HUES64 (cell line): Measurements from ENCODE around the gene SEC24C.

ENCODE experiments used
- H3K27ac ChIP-seq: 2 replicates; pipeline ENCODE4 v1.7.0; 2013; ENCODE audit warnings: low read depth, low read length, inconsistent platforms
- H3K27me3 ChIP-seq: 2 replicates; pipeline ENCODE4 v1.6.1; 2013; ENCODE audit warnings: mild to moderate bottlenecking, low read length; ENCODE audit not compliant: insufficient read depth
- H3K36me3 ChIP-seq: 2 replicates; pipeline ENCODE4 v1.6.1; 2013; ENCODE audit warnings: mild to moderate bottlenecking, low read length; ENCODE audit not compliant: insufficient read depth
- H3K4me1 ChIP-seq: 2 replicates; pipeline ENCODE4 v1.6.1; 2013; ENCODE audit warnings: mild to moderate bottlenecking, low read length, moderate library complexity; ENCODE audit not compliant: insufficient read depth
- H3K4me3 ChIP-seq: 2 replicates; pipeline ENCODE4 v1.5.1; 2013; ENCODE audit warnings: mild to moderate bottlenecking, low read length, moderate library complexity
- H3K9ac ChIP-seq: 2 replicates; pipeline ENCODE4 v1.6.1; 2013; ENCODE audit warnings: mild to moderate bottlenecking, low read depth, low read length
- H3K9me3 ChIP-seq: 2 replicates; pipeline ENCODE4 v1.6.1; 2013; ENCODE audit warnings: low read depth, low read length; ENCODE audit not compliant: insufficient read depth
- WGBS: fragments of 150-250, 120-280 bp; methylation state at CpG from one replicate; pipeline ENCODE4 v1.1.7; 2013; ENCODE audit warnings: missing lambda C conversion rate; 5-methylcytosine and 5-hydroxymethylcytosine counted together

The SEC24C gene

DNA sequence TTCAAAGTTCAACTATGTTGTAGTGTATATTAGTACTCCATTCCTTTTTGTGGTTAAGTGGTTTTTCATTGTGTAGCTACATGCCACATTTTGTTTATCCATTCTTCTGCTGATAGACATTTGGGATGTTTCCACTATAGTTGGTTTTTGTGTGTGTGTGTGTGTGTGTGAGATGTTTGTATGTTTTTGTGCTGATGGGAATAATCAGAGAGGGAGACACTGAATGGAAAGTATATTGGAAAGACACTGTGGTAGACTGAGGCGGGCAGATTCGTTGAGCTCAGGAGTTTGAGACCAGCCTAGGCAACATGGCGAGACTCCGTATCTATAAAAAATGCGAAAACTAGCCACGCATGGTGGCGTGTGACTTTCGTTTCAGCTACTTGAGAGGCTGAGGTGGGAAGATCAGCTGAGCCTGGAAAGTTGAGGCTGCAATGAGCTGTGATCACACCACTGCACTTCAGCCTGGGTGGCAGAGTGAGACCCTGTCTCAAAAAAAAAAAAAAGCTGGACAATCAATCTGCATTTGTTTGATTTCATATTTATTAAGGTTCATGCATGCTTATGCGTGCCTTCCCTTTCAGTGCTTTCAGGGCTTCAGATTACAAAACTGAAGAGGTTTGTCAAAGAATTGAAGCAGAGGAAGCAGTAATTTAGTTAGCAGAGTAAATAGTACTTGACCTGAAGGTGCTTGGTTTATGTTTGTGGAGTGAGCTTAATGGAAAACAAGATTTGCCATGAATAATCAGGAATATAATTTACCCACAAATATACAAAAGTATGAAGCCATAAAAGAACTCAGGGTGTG is 14.7 kb downstream of the SEC24C start:
- WGBS, result 93% methylated on average over 9 of the region's 9 CpGs
- no peak overlapping the region for H3K27ac ChIP-seq
- H3K27me3 ChIP-seq, result no peaks in the 10 kb centered on the region
- H3K4me3 ChIP-seq, result no peak overlapping the region
- H3K9ac ChIP-seq, result no peak overlapping the region
- no peaks in the 10 kb centered on the region for H3K4me1 ChIP-seq
- H3K9me3 ChIP-seq, result no peaks in the 10 kb centered on the region
- H3K36me3 ChIP-seq, result peaks cover 67% of the 10 kb centered on the region

DNA sequence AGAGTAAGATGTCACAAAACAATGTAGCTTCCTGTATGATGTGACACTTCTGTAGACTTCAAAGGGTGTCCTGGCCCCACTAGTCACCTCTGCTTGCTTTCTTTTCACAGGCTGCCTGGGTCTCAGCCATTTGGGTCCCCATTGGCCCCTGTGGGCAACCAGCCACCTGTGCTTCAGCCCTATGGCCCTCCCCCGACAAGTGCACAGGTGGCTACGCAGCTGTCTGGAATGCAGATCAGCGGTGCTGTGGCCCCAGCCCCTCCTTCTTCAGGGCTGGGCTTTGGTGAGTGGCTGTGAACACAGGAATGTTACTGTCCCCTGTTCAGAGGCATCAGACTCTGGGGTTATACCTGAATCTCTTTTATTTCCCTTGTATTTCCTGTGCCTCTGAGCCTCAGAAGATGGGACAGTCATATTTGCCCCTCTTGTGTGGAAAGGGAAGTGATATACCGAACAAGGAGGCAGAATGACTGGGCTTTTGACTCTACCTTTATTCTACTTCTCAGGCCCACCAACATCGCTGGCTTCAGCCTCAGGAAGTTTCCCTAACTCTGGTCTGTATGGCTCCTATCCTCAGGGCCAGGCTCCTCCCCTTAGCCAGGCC is 15.4 kb downstream of the SEC24C start:
- Histone ChIP-seq H3K27me3 (no peaks in the 10 kb centered on the region), H3K9me3 (no peaks in the 10 kb centered on the region), H3K36me3 (peaks cover 67% of the 10 kb centered on the region), H3K4me1 (no peaks in the 10 kb centered on the region), H3K4me3 (no peak overlapping the region), H3K9ac (no peak overlapping the region), H3K27ac (no peak overlapping the region)
- WGBS, result 92% methylated on average over 5 of the region's 5 CpGs

DNA sequence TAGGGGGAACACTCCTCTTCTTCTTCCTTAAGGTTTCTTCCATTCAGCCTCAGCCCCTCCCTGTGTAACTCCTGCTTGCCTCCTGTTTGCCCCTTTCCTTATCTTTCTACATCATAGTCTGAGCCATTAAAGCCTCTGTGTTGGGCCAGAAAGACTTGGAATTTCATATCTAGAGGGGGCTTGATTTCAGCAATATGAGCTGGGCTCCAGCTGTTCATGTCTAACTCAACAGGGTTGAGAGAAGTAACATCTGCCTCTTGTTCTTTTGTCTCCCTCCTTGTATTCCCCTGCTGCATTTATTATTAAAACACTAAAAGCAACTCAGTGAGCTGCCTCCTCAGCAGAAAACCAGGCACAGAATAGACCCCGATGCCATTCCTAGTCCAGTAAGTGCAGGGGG is 17.6 kb downstream of the SEC24C start:
- no peak overlapping the region for H3K27ac ChIP-seq
- H3K4me3 ChIP-seq, result no peak overlapping the region
- no peak overlapping the region for H3K9ac ChIP-seq
- no peaks in the 10 kb centered on the region for H3K27me3 ChIP-seq
- 100% methylated on average over 1 of the region's 1 CpG for WGBS
- H3K9me3 ChIP-seq, result no peaks in the 10 kb centered on the region
- H3K36me3 ChIP-seq, result peaks cover 82% of the 10 kb centered on the region
- no peaks in the 10 kb centered on the region for H3K4me1 ChIP-seq

DNA sequence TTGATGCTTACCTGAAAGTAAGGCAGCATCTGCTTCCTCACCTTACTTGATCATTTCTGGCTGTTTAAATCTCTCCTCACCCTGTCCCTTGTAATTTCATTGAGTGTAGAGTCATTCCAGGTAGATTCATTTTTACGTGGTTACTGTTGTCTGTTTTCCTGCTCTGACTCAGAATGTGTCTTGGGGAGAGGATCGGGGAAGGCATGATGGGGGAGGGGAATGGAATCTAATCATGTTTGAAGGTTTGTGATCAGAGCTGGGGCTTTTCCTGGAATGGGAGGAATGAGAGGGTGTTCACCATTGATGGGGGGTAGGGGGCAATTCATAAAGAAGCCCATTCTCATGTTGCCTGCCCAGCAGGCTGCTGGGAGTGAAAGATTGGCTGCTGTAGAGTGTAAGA is 18.7 kb downstream of the SEC24C start:
- H3K27me3 ChIP-seq, result no peaks in the 10 kb centered on the region
- H3K36me3 ChIP-seq, result peaks cover 90% of the 10 kb centered on the region
- 89% methylated on average over 2 of the region's 2 CpGs for WGBS
- no peak overlapping the region for H3K9ac ChIP-seq
- no peaks in the 10 kb centered on the region for H3K9me3 ChIP-seq
- no peaks in the 10 kb centered on the region for H3K4me1 ChIP-seq
- no peak overlapping the region for H3K4me3 ChIP-seq
- H3K27ac ChIP-seq, result no peak overlapping the region

DNA sequence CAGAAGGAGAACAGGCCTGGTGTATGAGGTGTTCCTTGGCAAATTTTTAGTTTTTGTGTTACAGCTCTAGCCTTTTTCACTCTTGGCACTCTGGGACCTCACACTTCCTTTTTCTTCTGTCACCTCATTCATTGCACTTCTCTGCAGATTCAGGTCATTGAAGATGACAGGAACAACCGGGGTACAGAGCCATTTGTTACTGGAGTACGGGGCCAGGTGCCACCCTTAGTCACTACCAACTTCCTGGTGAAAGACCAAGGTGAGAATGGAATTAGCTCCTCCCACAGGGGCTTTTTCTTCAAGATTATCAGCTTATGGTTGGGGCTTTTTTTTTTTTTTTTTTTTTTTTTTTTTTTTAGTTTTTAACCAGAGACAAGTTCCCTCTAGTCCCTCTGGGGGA is 19.2 kb downstream of the SEC24C start:
- no peaks in the 10 kb centered on the region for H3K27me3 ChIP-seq
- WGBS, result 95% methylated on average over 2 of the region's 2 CpGs
- no peak overlapping the region for H3K27ac ChIP-seq
- no peak overlapping the region for H3K4me3 ChIP-seq
- peaks cover 92% of the 10 kb centered on the region for H3K36me3 ChIP-seq
- no peak overlapping the region for H3K9ac ChIP-seq
- H3K9me3 ChIP-seq, result no peaks in the 10 kb centered on the region
- no peaks in the 10 kb centered on the region for H3K4me1 ChIP-seq

DNA sequence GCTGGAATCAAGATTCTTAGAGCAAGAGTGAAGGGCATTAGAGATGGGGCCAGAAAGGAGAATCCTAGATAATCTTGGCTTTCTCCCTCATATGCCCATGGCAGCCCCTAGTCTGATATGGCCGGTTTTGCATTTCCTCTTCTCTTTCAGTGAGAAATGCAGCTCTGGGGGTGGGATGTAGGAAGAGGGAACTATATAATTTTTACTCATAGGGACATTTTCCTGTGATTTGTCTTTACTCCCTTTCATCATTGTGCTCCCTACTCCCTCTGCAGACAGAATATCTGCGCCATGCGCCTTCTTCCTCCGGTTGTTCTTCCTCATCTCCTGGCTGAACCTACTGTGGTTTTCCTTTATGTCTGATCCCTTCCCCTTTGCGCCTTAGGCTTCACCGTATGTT is 20.9 kb downstream of the SEC24C start:
- Histone ChIP-seq H3K27ac (no peak overlapping the region), H3K36me3 (peaks cover 92% of the 10 kb centered on the region), H3K4me3 (no peak overlapping the region), H3K9ac (no peak overlapping the region), H3K9me3 (no peaks in the 10 kb centered on the region), H3K27me3 (no peaks in the 10 kb centered on the region), H3K4me1 (no peaks in the 10 kb centered on the region)
- 95% methylated on average over 5 of the region's 6 CpGs for WGBS

DNA sequence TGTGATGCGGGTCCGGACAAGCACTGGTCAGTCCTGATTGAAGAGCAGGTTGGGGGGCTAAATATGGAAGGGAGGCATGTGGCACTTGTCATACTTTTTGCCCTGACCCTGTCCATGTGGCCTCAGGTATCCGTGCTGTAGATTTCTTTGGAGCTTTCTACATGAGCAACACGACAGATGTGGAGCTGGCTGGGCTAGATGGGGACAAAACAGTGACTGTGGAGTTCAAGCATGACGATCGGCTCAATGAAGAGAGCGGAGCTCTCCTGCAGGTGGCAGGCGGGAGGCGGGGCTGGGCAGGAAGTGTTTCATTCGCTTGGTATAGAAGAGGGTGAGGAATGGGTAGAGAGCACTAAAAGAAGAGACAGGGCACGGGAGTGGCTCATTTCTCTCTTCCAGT is 24.7 kb downstream of the SEC24C start:
- WGBS, result 86% methylated on average over 11 of the region's 11 CpGs
- Histone ChIP-seq H3K36me3 (peaks cover 68% of the 10 kb centered on the region), H3K27ac (no peak overlapping the region), H3K4me1 (peaks cover 4% of the 10 kb centered on the region; the same call in 1 of the 2 replicates), H3K27me3 (no peaks in the 10 kb centered on the region), H3K9ac (no peak overlapping the region), H3K4me3 (no peak overlapping the region), H3K9me3 (no peaks in the 10 kb centered on the region)

DNA sequence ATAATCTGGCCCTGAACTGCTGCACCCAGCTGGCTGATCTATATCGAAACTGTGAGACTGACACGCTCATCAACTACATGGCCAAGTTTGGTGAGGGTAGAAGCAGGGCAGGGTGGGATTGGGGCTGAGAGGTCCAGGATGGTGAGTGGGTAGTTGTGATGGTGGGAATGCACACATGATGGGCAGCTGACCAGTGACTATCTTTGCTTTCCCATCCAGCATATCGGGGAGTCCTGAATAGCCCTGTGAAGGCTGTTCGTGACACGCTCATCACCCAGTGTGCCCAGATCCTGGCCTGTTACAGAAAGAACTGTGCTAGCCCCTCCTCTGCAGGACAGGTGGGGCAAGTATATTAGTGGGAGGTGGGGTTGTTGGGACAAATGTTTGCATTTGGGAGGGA is 25.2 kb downstream of the SEC24C start:
- Histone ChIP-seq H3K4me1 (peaks cover 4% of the 10 kb centered on the region; the same call in 1 of the 2 replicates), H3K4me3 (no peak overlapping the region), H3K27ac (no peak overlapping the region), H3K9ac (no peak overlapping the region), H3K36me3 (peaks cover 65% of the 10 kb centered on the region), H3K27me3 (no peaks in the 10 kb centered on the region), H3K9me3 (no peaks in the 10 kb centered on the region)
- 98% methylated on average over 5 of the region's 5 CpGs for whole genome bisulfite sequencing

DNA sequence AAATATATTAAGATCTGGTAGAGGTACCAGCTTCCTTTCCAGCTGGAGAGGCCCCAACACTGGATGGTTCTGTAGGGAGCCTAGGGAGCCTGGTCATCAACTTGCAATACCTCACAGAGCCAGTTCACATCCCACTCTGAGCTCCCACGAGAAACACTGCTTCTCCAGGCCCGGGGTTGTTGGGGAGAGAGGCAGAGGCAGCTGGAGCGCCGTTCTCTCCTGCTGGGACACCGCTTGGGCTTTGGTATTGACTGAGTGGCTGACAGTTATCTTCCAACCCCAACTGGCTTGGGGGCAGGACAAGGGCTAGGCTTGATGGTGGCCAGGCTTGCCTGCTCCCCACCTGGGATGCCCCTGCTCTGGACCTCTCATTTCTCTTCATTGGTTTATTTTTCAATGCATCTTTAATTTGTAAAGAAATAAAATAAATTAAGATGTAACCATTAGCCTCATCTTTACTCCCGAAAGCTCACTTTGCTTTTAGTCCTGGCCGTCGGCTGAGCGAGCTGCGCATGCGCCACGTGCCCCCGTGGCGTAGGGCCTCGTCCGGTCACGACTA is 27.6 kb downstream of the SEC24C start:
- Histone ChIP-seq H3K27ac (peak overlapping the region; percentile 86), H3K9me3 (no peaks in the 10 kb centered on the region), H3K36me3 (peaks cover 63% of the 10 kb centered on the region), H3K4me3 (peak overlapping the region; percentile 78), H3K4me1 (peaks cover 13% of the 10 kb centered on the region), H3K27me3 (no peaks in the 10 kb centered on the region), H3K9ac (peak overlapping the region; percentile 87)
- 16% methylated on average over 17 of the region's 17 CpGs for WGBS

DNA sequence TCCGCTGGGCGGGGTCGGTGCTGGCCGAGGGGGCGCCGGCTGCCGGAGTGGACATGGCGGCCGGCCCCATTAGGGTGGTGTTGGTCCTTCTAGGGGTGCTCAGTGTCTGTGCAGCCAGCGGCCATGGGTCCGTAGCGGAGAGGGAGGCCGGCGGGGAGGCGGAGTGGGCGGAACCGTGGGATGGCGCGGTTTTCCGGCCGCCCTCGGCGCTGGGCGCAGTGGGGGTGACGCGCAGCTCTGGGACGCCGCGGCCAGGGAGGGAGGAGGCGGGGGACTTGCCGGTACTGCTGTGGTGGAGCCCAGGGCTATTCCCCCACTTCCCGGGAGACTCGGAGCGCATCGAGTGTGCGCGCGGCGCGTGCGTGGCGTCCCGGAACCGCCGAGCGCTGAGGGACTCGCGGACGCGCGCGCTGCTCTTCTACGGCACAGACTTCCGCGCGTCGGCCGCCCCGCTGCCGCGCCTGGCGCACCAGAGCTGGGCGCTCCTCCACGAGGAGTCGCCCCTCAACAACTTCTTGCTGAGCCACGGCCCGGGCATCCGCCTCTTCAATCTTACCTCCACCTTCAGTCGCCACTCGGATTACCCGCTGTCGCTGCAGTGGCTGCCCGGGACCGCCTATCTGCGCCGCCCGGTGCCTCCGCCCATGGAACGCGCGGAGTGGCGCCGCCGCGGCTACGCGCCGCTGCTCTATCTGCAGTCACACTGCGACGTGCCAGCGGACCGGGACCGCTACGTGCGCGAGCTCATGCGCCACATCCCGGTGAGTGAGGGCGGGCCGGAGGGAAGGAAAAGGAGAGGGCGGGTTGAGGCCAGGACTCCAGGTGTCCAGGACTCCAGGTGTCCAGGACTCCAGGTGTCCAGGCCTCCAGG is 28.3 kb downstream of the SEC24C start:
- no peaks in the 10 kb centered on the region for H3K9me3 ChIP-seq
- H3K4me3 ChIP-seq, result peak overlapping the region; percentile 78
- H3K27ac ChIP-seq, result peak overlapping the region; percentile 86
- no peaks in the 10 kb centered on the region for H3K27me3 ChIP-seq
- H3K4me1 ChIP-seq, result peaks cover 13% of the 10 kb centered on the region
- WGBS, result under 1% methylated on average over 101 of the region's 101 CpGs
- H3K36me3 ChIP-seq, result peaks cover 64% of the 10 kb centered on the region
- H3K9ac ChIP-seq, result peak overlapping the region; percentile 87
